Psoas muscle (tissue), 8 donors: ENCODE results near the gene OSTN. TPM values are rescaled to one million over a fixed set of nuclear protein-coding genes. Genes with fewer than 3 reads are reported as not detected.
"Not testable (repeated sequence)": the region's sequence is repeated elsewhere in the genome, so short reads cannot be mapped to it uniquely, and the experiment has no call there.

Experiments used
- ATAC-seq, 4 donors: fragments of 200-7000 bp; cut with Tn5 transposase; one replicate each; pipeline ENCODE4 v1.9.1; 2020; ENCODE audit warnings: moderate library complexity in 3 of 4, mild to moderate bottlenecking in 2 of 4
- DNase-seq, 2 donors: peaks; one replicate each; pipeline ENCODE4 v3.0.0-alpha.2; 2020
- H3K27ac ChIP-seq: fragments of 200-600 bp; one replicate; pipeline ENCODE4 v1.8.0; 2022
- H3K27me3 ChIP-seq, 3 donors: fragments of 200-600 bp in 1 of 3; one replicate each; pipeline versions ENCODE4 v1.6.1 to v1.8.0; 2013 to 2022; ENCODE audit warnings: low read length in 2 of 3, mild to moderate bottlenecking in 2 of 3, moderate library complexity in 1 of 3; ENCODE audit not compliant: insufficient read depth in 3 of 3
- H3K36me3 ChIP-seq, 2 donors: fragments of 200-600 bp in 1 of 2; one replicate each; pipeline versions ENCODE4 v1.6.1 to v1.8.0; 2013 to 2022; ENCODE audit warnings: low read depth in 1 of 2, mild to moderate bottlenecking in 1 of 2, moderate library complexity in 1 of 2; ENCODE audit not compliant: insufficient read depth in 1 of 2
- H3K4me1 ChIP-seq: fragments of 200-600 bp; one replicate; pipeline ENCODE4 v1.8.0; 2022
- H3K4me3 ChIP-seq: fragments of 200-600 bp; one replicate; pipeline ENCODE4 v1.8.0; 2022; ENCODE audit warnings: mild to moderate bottlenecking
- H3K9me3 ChIP-seq: fragments of 200-600 bp; one replicate; pipeline ENCODE4 v1.8.0; 2022
- WGBS, 3 donors: extraction: QIAGEN DNeasy Blood & Tissue Kit; methylation state at CpG; one replicate each; pipeline versions ENCODE4 v1.1.6 to v1.1.7; 2013; 5-methylcytosine and 5-hydroxymethylcytosine counted together
- intact Hi-C, 2 donors: fragments of 100-400 bp; cut with DNase I; formaldehyde crosslinking; loops; one replicate each; pipeline versions ENCODE4 v1.11.0 to v1.14.2; 2022
- polyA plus RNA-seq, 3 donors: library from polyadenylated mRNA; stranded (reverse); fragments of 200-250 nt; gene quantifications; one replicate each; pipeline ENCODE4 v1.2.3, GENCODE V29; 2013
- total RNA-seq, 4 donors: library from RNA; stranded (reverse); fragmentation: NEBNext Ultra II Directional in 2 of 4; extraction: Animal tissue kit (Norgen Biotek cat#: 25700) in 2 of 4; gene quantifications; one replicate each; pipeline versions ENCODE4 v1.2.1 to v1.2.4, GENCODE V29; 2021 to 2023
- TF ChIP-seq, protein P1 (sequence below): fragments of 200-600 bp; IDR thresholded peaks from one replicate; pipeline ENCODE4 v1.8.0; 2022; ENCODE audit warnings: antibody characterized with exemption
- donor health status: healthy with polysubstance abuse.
- donor health status: DM: no; HTN: no; CAD: no; lungs with moderate emphysema.
- donor health status: Bipolar disorder and iron deficiency.
- donor health status: healthy.
- donor health status: DM: yes; HTN: yes; CAD: no.
- donor health status: DM: no; HTN: no; CAD: no.
- donor health status: DM: no; HTN: no; CAD: no.
- donor health status: DM: yes; HTN: yes; CAD: no.

OSTN gene
- total and polyA plus RNA-seq, 7 donors, result 0.05 to 0.34 (median 0.16) TPM; not detected in 3

DNA sequence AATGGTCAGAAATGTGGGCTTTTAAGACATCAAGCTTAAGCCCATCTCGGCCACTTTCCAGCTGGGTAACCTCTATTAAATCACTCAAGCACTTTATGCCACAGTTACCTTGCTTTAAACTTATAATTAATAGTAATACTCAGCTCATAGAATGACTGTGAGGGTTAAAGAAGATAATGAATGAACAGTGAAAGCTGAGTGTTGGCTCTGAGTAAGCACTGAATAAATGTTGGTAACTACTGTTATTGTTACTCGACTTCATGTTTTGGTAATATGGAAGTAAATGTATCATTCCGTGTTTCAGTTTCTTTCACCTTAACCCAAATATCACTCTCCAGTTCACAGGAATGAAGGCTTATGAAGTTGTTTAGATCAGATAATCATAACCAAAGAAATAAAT is 23.9 kb upstream of the OSTN start:
- Histone ChIP-seq H3K27me3 (no peaks in the 10 kb centered on the region), H3K36me3 (no peaks in the 10 kb centered on the region), H3K4me1 (no peaks in the 10 kb centered on the region), H3K4me3 (no peak overlapping the region), H3K27ac (no peak overlapping the region), H3K9me3 (no peaks in the 10 kb centered on the region)
- no peak for ATAC-seq
- TF ChIP-seq, protein P1, sequence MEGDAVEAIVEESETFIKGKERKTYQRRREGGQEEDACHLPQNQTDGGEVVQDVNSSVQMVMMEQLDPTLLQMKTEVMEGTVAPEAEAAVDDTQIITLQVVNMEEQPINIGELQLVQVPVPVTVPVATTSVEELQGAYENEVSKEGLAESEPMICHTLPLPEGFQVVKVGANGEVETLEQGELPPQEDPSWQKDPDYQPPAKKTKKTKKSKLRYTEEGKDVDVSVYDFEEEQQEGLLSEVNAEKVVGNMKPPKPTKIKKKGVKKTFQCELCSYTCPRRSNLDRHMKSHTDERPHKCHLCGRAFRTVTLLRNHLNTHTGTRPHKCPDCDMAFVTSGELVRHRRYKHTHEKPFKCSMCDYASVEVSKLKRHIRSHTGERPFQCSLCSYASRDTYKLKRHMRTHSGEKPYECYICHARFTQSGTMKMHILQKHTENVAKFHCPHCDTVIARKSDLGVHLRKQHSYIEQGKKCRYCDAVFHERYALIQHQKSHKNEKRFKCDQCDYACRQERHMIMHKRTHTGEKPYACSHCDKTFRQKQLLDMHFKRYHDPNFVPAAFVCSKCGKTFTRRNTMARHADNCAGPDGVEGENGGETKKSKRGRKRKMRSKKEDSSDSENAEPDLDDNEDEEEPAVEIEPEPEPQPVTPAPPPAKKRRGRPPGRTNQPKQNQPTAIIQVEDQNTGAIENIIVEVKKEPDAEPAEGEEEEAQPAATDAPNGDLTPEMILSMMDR, result no peak
- no peak for DNase-seq
- intact Hi-C loops, result no loop called here
- 23 to 84% (median 53%) methylated on average over 3 of the region's 3 CpGs for WGBS, 3 donors

DNA sequence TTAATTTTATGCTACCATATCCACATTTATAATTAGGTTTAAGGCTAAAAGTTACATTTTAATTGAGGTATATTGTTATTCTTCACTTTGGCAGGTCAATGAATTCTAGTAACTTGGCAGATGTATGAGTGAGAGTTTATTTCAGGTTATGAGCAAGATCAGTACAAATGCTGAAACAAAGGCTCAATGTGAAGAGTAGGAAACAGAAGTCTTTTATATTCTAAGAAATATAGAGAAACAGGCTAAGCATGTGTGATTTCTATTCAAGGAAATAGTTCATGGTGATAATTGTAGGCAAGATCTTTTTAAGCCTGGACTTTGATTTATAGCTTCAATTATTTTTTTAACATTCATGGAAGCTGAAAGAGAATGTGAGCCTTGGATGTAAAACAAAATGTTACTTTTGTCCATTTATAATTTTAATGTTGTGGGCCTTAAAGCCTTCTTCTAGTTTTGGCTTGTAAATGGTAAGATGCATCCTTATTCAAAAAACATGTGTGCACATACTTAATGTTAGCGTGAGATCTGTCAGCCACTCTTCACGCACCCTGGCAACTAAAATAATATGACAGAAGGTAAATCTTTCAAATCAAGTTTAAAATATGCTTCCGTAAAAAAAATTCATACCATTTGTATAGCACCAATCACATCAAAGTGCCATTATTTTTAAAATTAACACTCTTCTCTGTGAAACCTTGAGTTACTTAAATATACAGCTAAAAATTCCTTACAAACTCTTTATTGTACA is 22.8 kb upstream of the OSTN start:
- Histone ChIP-seq H3K9me3 (no peaks in the 10 kb centered on the region), H3K4me3 (no peak overlapping the region), H3K4me1 (no peaks in the 10 kb centered on the region), H3K27ac (no peak overlapping the region), H3K36me3 (no peaks in the 10 kb centered on the region), H3K27me3 (no peaks in the 10 kb centered on the region)
- intact Hi-C loops, result no loop called here
- DNase-seq (no peak), ATAC-seq (no peak)
- 37 to 82% (median 52%) methylated on average over 3 of the region's 3 CpGs for WGBS, 3 donors
- TF ChIP-seq, protein P1, result no peak

DNA sequence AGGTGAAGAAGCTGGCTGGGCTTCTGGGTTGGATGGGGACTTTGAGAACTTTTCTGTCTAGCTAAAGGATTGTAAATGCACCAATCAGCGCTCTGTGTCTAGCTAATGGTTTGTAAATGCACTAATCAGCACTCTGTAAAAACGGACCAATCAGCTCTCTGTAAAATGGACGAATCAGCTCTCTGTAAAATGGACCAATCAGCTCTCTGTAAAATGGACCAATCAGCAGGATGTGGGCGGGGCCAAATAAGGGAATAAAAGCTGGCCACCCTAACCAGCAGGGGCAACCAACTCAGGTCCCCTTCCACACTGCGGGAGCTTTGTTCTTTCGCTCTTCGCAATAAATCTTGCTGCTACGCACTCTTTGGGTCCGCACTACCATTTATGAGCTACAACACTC is 13.7 kb upstream of the OSTN start:
- H3K27ac ChIP-seq, H3K27me3 ChIP-seq, H3K4me3 ChIP-seq, ATAC-seq, DNase-seq, H3K36me3 ChIP-seq, H3K4me1 ChIP-seq, intact Hi-C loops, H3K9me3 ChIP-seq: not testable (repeated sequence)
- WGBS, 3 donors, result 89 to 91% (median 91%) methylated on average over 9 of the region's 9 CpGs

DNA sequence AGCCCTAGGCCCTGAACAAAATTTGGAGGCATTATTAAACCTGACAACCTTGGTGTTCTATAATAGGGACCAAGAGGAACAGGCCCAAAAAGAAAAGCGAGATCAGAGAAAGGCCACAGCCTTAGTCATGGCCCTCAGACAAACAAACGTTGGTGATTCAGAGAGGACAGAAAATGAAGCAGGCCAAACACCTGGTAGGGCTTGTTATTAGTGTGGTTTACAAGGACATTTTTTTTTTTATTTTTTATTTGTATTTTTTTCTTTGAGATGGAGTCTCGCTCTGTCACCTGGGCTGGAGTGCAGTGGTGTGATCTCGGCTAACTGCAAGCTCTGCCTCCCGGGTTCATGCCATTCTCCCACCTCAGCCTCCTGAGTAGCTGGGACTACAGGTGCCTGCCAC is 10.8 kb upstream of the OSTN start:
- H3K27ac ChIP-seq, H3K36me3 ChIP-seq, H3K27me3 ChIP-seq, ATAC-seq, H3K4me1 ChIP-seq, H3K9me3 ChIP-seq, H3K4me3 ChIP-seq, DNase-seq, intact Hi-C loops: not testable (repeated sequence)
- 80 to 96% (median 85%) methylated on average over 5 of the region's 5 CpGs for WGBS, 3 donors

DNA sequence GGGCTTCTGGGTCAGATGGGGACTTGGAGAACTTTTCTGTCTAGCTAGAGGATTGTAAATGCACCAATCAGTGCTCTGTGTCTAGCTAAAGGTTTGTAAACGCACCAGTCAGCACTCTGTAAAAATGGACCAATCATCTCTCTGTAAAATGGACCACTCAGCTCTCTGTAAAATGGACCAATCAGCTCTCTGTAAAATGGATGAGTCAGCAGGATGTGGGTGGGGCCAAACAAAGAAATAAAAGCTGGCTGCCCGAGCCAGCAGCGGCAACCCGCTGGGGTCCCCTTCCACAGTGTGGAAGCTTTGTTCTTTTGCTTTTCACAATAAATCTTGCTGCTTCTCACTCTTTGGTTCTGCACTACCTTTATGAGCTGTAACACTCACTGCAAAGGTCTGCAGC is 6.8 kb upstream of the OSTN start:
- H3K27me3 ChIP-seq, H3K36me3 ChIP-seq, DNase-seq, H3K9me3 ChIP-seq, ATAC-seq, intact Hi-C loops, H3K27ac ChIP-seq, H3K4me1 ChIP-seq, H3K4me3 ChIP-seq: not testable (repeated sequence)
- 84 to 89% (median 84%) methylated on average over 4 of the region's 4 CpGs for WGBS, 3 donors

DNA sequence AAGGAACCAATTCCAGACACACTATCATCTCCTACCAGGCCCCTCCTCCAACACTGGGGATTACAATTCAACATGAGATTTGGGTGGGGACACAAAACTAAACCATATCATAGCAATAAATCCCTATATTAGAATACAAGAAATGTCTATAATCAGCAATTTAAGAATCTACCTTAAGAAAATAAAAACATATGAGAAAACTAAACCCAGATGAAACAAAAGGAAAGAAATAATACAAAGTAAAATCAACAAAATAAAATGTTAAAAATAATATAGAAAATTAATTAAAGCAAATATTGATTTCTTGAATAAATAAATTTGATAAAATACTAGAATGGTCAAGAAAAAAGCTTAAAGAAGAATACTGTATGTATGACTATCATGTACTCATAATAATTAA is 6.1 kb upstream of the OSTN start:
- Histone ChIP-seq H3K27ac (no peak overlapping the region), H3K36me3 (no peaks in the 10 kb centered on the region), H3K4me3 (no peak overlapping the region), H3K4me1 (no peaks in the 10 kb centered on the region), H3K27me3 (no peaks in the 10 kb centered on the region), H3K9me3 (no peaks in the 10 kb centered on the region)
- DNase-seq (no peak), ATAC-seq (no peak)
- TF ChIP-seq, protein P1, result no peak
- intact Hi-C loops, result no loop called here
